Neutrophil (primary cell): ENCODE data around the gene PRKX.
"Not testable (repeated sequence)": the region's sequence is repeated elsewhere in the genome, so short reads cannot be mapped to it uniquely, and the experiment has no call there.

Source experiments
- H3K27ac ChIP-seq: fragments of 200-600 bp; sonication (generic); 2 replicates; pipeline ENCODE4 v1.5.1; 2016; ENCODE audit warnings: mild to moderate bottlenecking, moderate library complexity
- H3K27me3 ChIP-seq: fragments of 200-600 bp; sonication (generic); 2 replicates; pipeline ENCODE4 v1.6.0; 2016; ENCODE audit warnings: mild to moderate bottlenecking
- H3K36me3 ChIP-seq: fragments of 200-600 bp; sonication (generic); 2 replicates; pipeline ENCODE4 v1.5.1; 2017
- H3K4me1 ChIP-seq, 2 experiments: fragments of 200-600 bp in 1 of 2; sonication (generic) in 1 of 2; 1 replicate in 1 of 2; 2 replicates in 1 of 2; pipeline versions ENCODE4 v1.5.1 to v1.6.1; 2013 to 2016; ENCODE audit warnings: low read depth in 1 of 2, low read length in 1 of 2, mild to moderate bottlenecking in 1 of 2, moderate library complexity in 1 of 2; ENCODE audit not compliant: control insufficient read depth in 1 of 2, insufficient read depth in 1 of 2
- H3K4me3 ChIP-seq, 2 experiments: fragments of 200-600 bp in 1 of 2; sonication (generic) in 1 of 2; 1 replicate in 1 of 2; 2 replicates in 1 of 2; pipeline ENCODE4 v1.5.1; 2013 to 2016; ENCODE audit warnings: low read depth in 1 of 2, low read length in 1 of 2, mild to moderate bottlenecking in 1 of 2, moderate library complexity in 1 of 2
- H3K9me3 ChIP-seq: fragments of 200-600 bp; sonication (generic); 2 replicates; pipeline ENCODE4 v1.5.1; 2016
- TF ChIP-seq, protein P1 (sequence below): fragments of 200-600 bp; sonication (generic); IDR thresholded peaks from 2 replicates; pipeline ENCODE4 v1.5.1; 2016; ENCODE audit warnings: antibody characterized with exemption

The PRKX gene

GRCh38 chrX:3712051-3712869 is 1.2 kb downstream of the PRKX start:
- no peaks in the 10 kb centered on the region for H3K36me3 ChIP-seq
- H3K9me3 ChIP-seq, result no peaks in the 10 kb centered on the region
- H3K27me3 ChIP-seq, result peaks cover 13% of the 10 kb centered on the region
- TF ChIP-seq, protein P1, sequence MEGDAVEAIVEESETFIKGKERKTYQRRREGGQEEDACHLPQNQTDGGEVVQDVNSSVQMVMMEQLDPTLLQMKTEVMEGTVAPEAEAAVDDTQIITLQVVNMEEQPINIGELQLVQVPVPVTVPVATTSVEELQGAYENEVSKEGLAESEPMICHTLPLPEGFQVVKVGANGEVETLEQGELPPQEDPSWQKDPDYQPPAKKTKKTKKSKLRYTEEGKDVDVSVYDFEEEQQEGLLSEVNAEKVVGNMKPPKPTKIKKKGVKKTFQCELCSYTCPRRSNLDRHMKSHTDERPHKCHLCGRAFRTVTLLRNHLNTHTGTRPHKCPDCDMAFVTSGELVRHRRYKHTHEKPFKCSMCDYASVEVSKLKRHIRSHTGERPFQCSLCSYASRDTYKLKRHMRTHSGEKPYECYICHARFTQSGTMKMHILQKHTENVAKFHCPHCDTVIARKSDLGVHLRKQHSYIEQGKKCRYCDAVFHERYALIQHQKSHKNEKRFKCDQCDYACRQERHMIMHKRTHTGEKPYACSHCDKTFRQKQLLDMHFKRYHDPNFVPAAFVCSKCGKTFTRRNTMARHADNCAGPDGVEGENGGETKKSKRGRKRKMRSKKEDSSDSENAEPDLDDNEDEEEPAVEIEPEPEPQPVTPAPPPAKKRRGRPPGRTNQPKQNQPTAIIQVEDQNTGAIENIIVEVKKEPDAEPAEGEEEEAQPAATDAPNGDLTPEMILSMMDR, result no peak
- no peak overlapping the region for H3K27ac ChIP-seq
- H3K4me1 ChIP-seq, result peaks cover 7 to 15% of the 10 kb centered on the region in 2 experiments
- peak overlapping the region; percentile 60 to 64 for H3K4me3 ChIP-seq

GRCh38 chrX:3711331-3711917 is 2.0 kb downstream of the PRKX start:
- H3K27ac ChIP-seq, result no peak overlapping the region

DNA sequence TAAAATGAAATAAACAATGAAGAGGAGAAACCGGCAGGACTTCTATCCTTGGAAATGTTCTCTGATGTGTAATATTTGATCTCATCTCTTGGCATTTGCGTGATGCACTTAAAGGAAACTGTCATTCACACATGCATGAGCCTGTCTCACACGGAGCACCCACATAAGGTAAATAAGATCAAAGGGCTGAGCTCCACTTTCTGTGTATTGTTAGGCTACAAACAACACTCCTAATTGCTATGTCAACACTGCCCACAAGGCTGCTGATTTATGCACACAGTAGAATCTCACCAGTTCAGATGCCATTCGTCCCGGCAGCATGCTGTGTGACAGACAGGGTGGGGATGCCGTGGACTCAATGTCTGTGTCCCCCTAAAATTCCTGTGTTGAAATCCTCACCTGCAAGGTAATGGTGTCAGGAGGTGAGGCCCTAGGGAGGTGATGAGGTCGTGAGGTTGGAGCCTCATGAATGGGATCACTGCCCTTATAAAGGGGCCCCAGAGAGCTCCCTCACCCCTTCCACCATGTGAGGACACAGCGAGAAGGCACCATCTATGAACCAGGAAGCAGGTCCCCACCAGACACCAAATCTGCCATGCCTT is 5.7 kb downstream of the PRKX start:
- not testable (repeated sequence) for H3K27ac ChIP-seq, H3K9me3 ChIP-seq, H3K36me3 ChIP-seq, H3K4me3 ChIP-seq
- Histone ChIP-seq H3K4me1 (peaks cover 7 to 11% of the 10 kb centered on the region in 2 experiments), H3K27me3 (peaks cover 11% of the 10 kb centered on the region)

More at GRCh38 chrX:3711331-3711917, 2.0 kb downstream of the PRKX start:
- Histone ChIP-seq H3K27me3 (peaks cover 13% of the 10 kb centered on the region), H3K9me3 (no peaks in the 10 kb centered on the region), H3K4me1 (peaks cover 7 to 15% of the 10 kb centered on the region in 2 experiments), H3K36me3 (no peaks in the 10 kb centered on the region), H3K4me3 (peak overlapping the region in 1 of 2 experiments; percentile 64)
- TF ChIP-seq, protein P1, result no peak

DNA sequence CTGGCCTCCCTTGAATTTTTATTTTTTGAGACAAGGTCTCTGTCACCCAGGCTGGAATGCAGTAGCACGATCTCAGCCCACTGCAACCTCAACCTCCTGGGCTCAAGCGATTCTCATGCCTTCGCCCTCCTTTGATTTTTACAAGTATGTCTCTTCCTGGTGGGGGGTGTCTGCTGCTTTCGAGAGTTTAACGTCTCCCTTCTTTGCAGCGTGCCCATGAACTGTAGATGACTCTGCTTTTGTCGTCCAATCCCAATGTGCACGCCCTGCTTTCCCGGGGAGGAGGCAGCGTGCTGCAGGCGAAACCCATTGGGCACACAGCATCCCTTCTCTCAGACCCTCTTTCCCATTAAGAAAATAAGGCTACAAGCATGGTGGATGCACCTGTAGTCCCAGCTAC is 7.0 kb downstream of the PRKX start:
- Histone ChIP-seq H3K4me1 (peaks cover 2 to 5% of the 10 kb centered on the region in 2 experiments), H3K27ac (no peak overlapping the region), H3K4me3 (no peak overlapping the region), H3K9me3 (no peaks in the 10 kb centered on the region), H3K27me3 (no peaks in the 10 kb centered on the region), H3K36me3 (no peaks in the 10 kb centered on the region)
- TF ChIP-seq, protein P1, result no peak

DNA sequence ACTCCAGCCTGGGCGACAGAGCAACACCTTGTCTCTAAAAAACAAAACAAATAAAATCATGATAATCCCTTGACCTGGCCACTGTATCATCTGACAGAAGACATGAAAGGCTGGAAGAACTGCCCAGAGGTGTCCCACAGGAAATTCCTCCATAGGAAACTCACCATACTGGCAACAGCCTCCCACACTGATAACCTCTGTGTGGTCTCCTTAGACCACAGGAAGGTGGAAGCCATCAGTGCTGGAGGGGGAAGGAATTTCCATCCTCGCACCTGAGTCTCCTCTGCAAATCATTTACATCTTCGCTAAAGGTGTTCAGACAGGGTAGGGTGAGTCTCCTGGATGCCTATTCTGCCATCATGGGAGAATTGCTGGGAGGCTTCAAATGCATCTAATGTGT is 10.2 kb downstream of the PRKX start:
- H3K4me1 ChIP-seq, result peaks cover 7 to 18% of the 10 kb centered on the region in 2 experiments

GRCh38 chrX:3702095-3702494 is 11.4 kb downstream of the PRKX start:
- H3K9me3 ChIP-seq, H3K4me3 ChIP-seq, H3K36me3 ChIP-seq, H3K27me3 ChIP-seq: not testable (repeated sequence)
- Histone ChIP-seq H3K27ac (peak overlapping the region; percentile 13), H3K4me1 (peaks cover 7 to 18% of the 10 kb centered on the region in 2 experiments)

More for the DNA sequence above, 10.2 kb downstream of the PRKX start:
- not testable (repeated sequence) for H3K9me3 ChIP-seq, H3K4me3 ChIP-seq, H3K27ac ChIP-seq, H3K36me3 ChIP-seq, H3K27me3 ChIP-seq

GRCh38 chrX:3701445-3701928 is 12.0 kb downstream of the PRKX start:
- H3K27me3 ChIP-seq, H3K27ac ChIP-seq, H3K36me3 ChIP-seq, H3K9me3 ChIP-seq, H3K4me3 ChIP-seq: not testable (repeated sequence)
- H3K4me1 ChIP-seq, result peaks cover 7 to 18% of the 10 kb centered on the region in 2 experiments
